ENCODE data around the gene MALT1. TPM values are rescaled to one million over a fixed set of nuclear protein-coding genes. Genes with fewer than 3 reads are reported as not detected.
A peak's percentile ranks its signal among the peaks of the same experiment; 100 is the strongest.

The MALT1 gene
- total RNA-seq, 1 experiment from 2014 or later, result 22.6 TPM

- Histone ChIP-seq H3K4me3 (ENCODE audit: low read depth, low read length) (no peak overlapping the region), H3K9me3 (no peaks in the 10 kb centered on the region), H3K4me1 (no peaks in the 10 kb centered on the region; the same call in 1 of the 2 replicates), H3K27me3 (replicated peaks; ENCODE audit: control insufficient read depth, insufficient read depth, low read length) (no peaks in the 10 kb centered on the region), H3K36me3 (ENCODE audit: control insufficient read depth, insufficient read depth, low read length) (no peaks in the 10 kb centered on the region)
- peaks cover 6% of the 10 kb centered on the region for H3K36me3 Mint-ChIP-seq (ENCODE audit: insufficient read depth, unreplicated experiment)
- DNase-seq, result no peak
- no peak for TF ChIP-seq CTCF (IDR thresholded peaks at IDR 0.05; ENCODE audit: insufficient read depth in 1 of 2, low read depth in 1 of 2, low read length in 1 of 2, severe bottlenecking in 1 of 2, unreplicated experiment in 1 of 2)
- H3K4me1 Mint-ChIP-seq (ENCODE audit: low read depth, unreplicated experiment), result peaks cover 6% of the 10 kb centered on the region
- POLR2A ChIA-PET, result no interaction called here
- no peak overlapping the region for H3K27ac Mint-ChIP-seq (ENCODE audit: unreplicated experiment)
- H3K27me3 Mint-ChIP-seq (ENCODE audit: insufficient read depth, unreplicated experiment), result no peaks in the 10 kb centered on the region
- no peak overlapping the region for H3K4me3 Mint-ChIP-seq (ENCODE audit: unreplicated experiment)
- CTCF ChIA-PET, result interaction anchor here (1.2 kb wide), 1 partner anchor 291 kb away, joined by 3 read pairs; no protein-coding TSS in a partner anchor
- intact Hi-C loops (cut with micrococcal nuclease; ENCODE audit: unreplicated experiment), result no loop called here
- BruUV-seq (replicated peaks), result no TSS peak
- no peaks in the 10 kb centered on the region for H3K9me3 Mint-ChIP-seq (ENCODE audit: unreplicated experiment)
These were observed 108.3 kb downstream of the MALT1 start for GRCh38 chr18:58779529-58779928.

- TF ChIP-seq CTCF (IDR thresholded peaks at IDR 0.05; ENCODE audit: insufficient read depth in 1 of 2, low read depth in 1 of 2, low read length in 1 of 2, severe bottlenecking in 1 of 2, unreplicated experiment in 1 of 2), result no peak
- H3K4me1 ChIP-seq, result peaks cover 5% of the 10 kb centered on the region
- BruUV-seq (replicated peaks), result no TSS peak
- Mint-ChIP-seq H3K9me3 (ENCODE audit: unreplicated experiment) (no peaks in the 10 kb centered on the region), H3K27me3 (ENCODE audit: insufficient read depth, unreplicated experiment) (no peaks in the 10 kb centered on the region), H3K36me3 (ENCODE audit: insufficient read depth, unreplicated experiment) (peaks cover 6% of the 10 kb centered on the region), H3K27ac (ENCODE audit: unreplicated experiment) (no peak overlapping the region), H3K4me3 (ENCODE audit: unreplicated experiment) (no peak overlapping the region), H3K4me1 (ENCODE audit: low read depth, unreplicated experiment) (peaks cover 11% of the 10 kb centered on the region)
- no peaks in the 10 kb centered on the region for H3K9me3 ChIP-seq
- no peak for DNase-seq
- CTCF ChIA-PET, result interaction anchor here (1.2 kb wide), 1 partner anchor 291 kb away, joined by 3 read pairs; no protein-coding TSS in a partner anchor
- POLR2A ChIA-PET, result no interaction called here
- no peaks in the 10 kb centered on the region for H3K27me3 ChIP-seq (replicated peaks; ENCODE audit: control insufficient read depth, insufficient read depth, low read length)
- no peaks in the 10 kb centered on the region for H3K36me3 ChIP-seq (ENCODE audit: control insufficient read depth, insufficient read depth, low read length)
- intact Hi-C loops (cut with micrococcal nuclease; ENCODE audit: unreplicated experiment), result no loop called here
- no peak overlapping the region for H3K4me3 ChIP-seq (ENCODE audit: low read depth, low read length)
These were observed 108.8 kb downstream of the MALT1 start for GRCh38 chr18:58780045-58780444.

- ChIA-PET POLR2A (no interaction called here), CTCF (interaction anchor here (0.9 kb wide), 1 partner anchor 289 kb away, joined by 3 read pairs; no protein-coding TSS in a partner anchor)
- peak; percentile 55 to 67 for DNase-seq
- BruUV-seq (replicated peaks), result no TSS peak
- peak; percentile 58 to 60 for TF ChIP-seq CTCF (IDR thresholded peaks at IDR 0.05; ENCODE audit: insufficient read depth in 1 of 2, low read depth in 1 of 2, low read length in 1 of 2, severe bottlenecking in 1 of 2, unreplicated experiment in 1 of 2)
- H3K27me3 ChIP-seq (replicated peaks; ENCODE audit: control insufficient read depth, insufficient read depth, low read length), result no peaks in the 10 kb centered on the region
- H3K36me3 ChIP-seq (ENCODE audit: control insufficient read depth, insufficient read depth, low read length), result no peaks in the 10 kb centered on the region
- no peak overlapping the region for H3K27ac Mint-ChIP-seq (ENCODE audit: unreplicated experiment)
- peaks cover 9% of the 10 kb centered on the region for H3K4me1 ChIP-seq
- H3K4me1 Mint-ChIP-seq (ENCODE audit: low read depth, unreplicated experiment), result peaks cover 16% of the 10 kb centered on the region
- intact Hi-C loops (cut with micrococcal nuclease; ENCODE audit: unreplicated experiment), result loop anchor here (1.0 kb wide), 1 partner anchor 289 kb away; no protein-coding TSS in a partner anchor
- no peaks in the 10 kb centered on the region for H3K27me3 Mint-ChIP-seq (ENCODE audit: insufficient read depth, unreplicated experiment)
- no peak overlapping the region for H3K4me3 ChIP-seq (ENCODE audit: low read depth, low read length)
- no peaks in the 10 kb centered on the region for H3K9me3 Mint-ChIP-seq (ENCODE audit: unreplicated experiment)
- H3K4me3 Mint-ChIP-seq (ENCODE audit: unreplicated experiment), result no peak overlapping the region
- peaks cover 10% of the 10 kb centered on the region for H3K36me3 Mint-ChIP-seq (ENCODE audit: insufficient read depth, unreplicated experiment)
- H3K9me3 ChIP-seq, result no peaks in the 10 kb centered on the region
These were observed 110.4 kb downstream of the MALT1 start for GRCh38 chr18:58781627-58782194.

All from Caco-2 (cell line).